Smooth muscle cell (in vitro differentiated cells): ENCODE data around the gene ST3GAL5. TPM values are rescaled to one million over a fixed set of nuclear protein-coding genes. Genes with fewer than 3 reads are reported as not detected.

Experiments used
- DNase-seq: peaks from one replicate; lab custom pipeline; 2025; ENCODE audit not compliant: unreplicated experiment; lab: John Stamatoyannopoulos, UW
- H2AFZ ChIP-seq: fragments of 200-600 bp; sonication (generic); 2 replicates; pipeline ENCODE4 v1.6.0; 2016; ENCODE audit warnings: antibody characterized with exemption, low read depth, mild to moderate bottlenecking
- H3F3A ChIP-seq: fragments of 200-600 bp; sonication (generic); 2 replicates; pipeline ENCODE4 v1.6.0; 2017; ENCODE audit warnings: antibody characterized with exemption, low read depth
- H3K27ac ChIP-seq: fragments of 200-600 bp; sonication (generic); 2 replicates; pipeline ENCODE4 v1.5.1; 2016; ENCODE audit warnings: low read depth, mild to moderate bottlenecking
- H3K27me3 ChIP-seq: fragments of 200-600 bp; sonication (generic); 2 replicates; pipeline ENCODE4 v1.6.1; 2016; ENCODE audit warnings: low read depth, mild to moderate bottlenecking
- H3K36me3 ChIP-seq: fragments of 200-600 bp; sonication (generic); 2 replicates; pipeline ENCODE4 v1.5.1; 2016; ENCODE audit warnings: low read depth
- H3K4me1 ChIP-seq: fragments of 200-600 bp; sonication (generic); 2 replicates; pipeline ENCODE4 v1.5.1; 2016; ENCODE audit warnings: low read depth
- H3K4me2 ChIP-seq: fragments of 200-600 bp; sonication (generic); 2 replicates; pipeline ENCODE4 v1.6.0; 2016; ENCODE audit warnings: mild to moderate bottlenecking
- H3K4me3 ChIP-seq: fragments of 200-600 bp; sonication (generic); 2 replicates; pipeline ENCODE4 v1.5.1; 2016; ENCODE audit warnings: mild to moderate bottlenecking
- H3K79me2 ChIP-seq: fragments of 200-600 bp; sonication (generic); 2 replicates; pipeline ENCODE4 v1.6.0; 2016; ENCODE audit warnings: low read depth, mild to moderate bottlenecking
- H3K9ac ChIP-seq: fragments of 200-600 bp; sonication (generic); 2 replicates; pipeline ENCODE4 v1.6.0; 2016; ENCODE audit warnings: low read depth
- H3K9me3 ChIP-seq: fragments of 200-600 bp; sonication (generic); replicated peaks from 2 replicates; pipeline ENCODE4 v1.5.1; 2016; ENCODE audit warnings: low read depth
- H4K20me1 ChIP-seq: fragments of 200-600 bp; sonication (generic); 2 replicates; pipeline ENCODE4 v1.6.0; 2016; ENCODE audit warnings: low read depth
- WGBS: methylation state at CpG from one replicate; pipeline ENCODE4 v1.1.7; 2016; ENCODE audit warnings: low lambda C conversion rate; 5-methylcytosine and 5-hydroxymethylcytosine counted together
- polyA plus RNA-seq: library from polyadenylated mRNA; unstranded; fragments of >200 nt; fragmentation: Nextera tagmentation; extraction: Ambion mirVana; gene quantifications from 2 replicates; pipeline ENCODE4 v1.2.1, GENCODE V29; 2016
- total RNA-seq: library from RNA; depleted of rRNA; stranded (reverse); fragments of >200 nt; gene quantifications from 2 replicates; pipeline ENCODE4 v1.2.3, GENCODE V29; 2014
- TF ChIP-seq, protein P1 (sequence below): fragments of 200-600 bp; sonication (generic); IDR thresholded peaks from 2 replicates; pipeline ENCODE4 v1.5.1; 2017; ENCODE audit warnings: borderline replicate concordance, mild to moderate bottlenecking, antibody characterized with exemption; ENCODE audit not compliant: insufficient read depth, poor library complexity, severe bottlenecking

Gene ST3GAL5
- total and polyA plus RNA-seq, 2 experiments from 2014 or later, result 10.9 to 26.4 TPM

DNA sequence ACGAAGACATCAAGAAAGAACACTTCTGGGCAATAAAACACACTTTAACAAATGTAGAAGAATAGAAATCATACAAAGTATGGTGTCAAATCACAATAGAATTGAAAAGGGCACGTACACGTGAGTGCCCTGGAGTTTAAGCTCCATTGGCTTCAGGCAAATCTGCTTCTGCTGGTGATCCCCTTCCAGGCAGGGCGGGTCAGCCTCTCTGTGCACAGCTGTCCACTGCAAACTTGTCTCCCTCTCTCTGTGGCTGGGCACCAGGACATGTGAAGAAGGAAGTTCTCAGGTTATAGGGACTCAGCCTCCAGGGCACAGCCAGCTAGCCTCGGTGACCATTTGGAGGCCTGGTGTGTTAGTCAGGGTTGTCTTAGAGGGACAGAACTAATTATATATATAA, 66.0 kb downstream of the ST3GAL5 start:
- 84% methylated on average over 5 of the region's 5 CpGs for WGBS
- Histone ChIP-seq H3K36me3 (no peaks in the 10 kb centered on the region), H3K4me3 (no peak overlapping the region), H3K9me3 (no peaks in the 10 kb centered on the region), H3K4me2 (no peak overlapping the region), H3K4me1 (no peaks in the 10 kb centered on the region), H3K27ac (no peak overlapping the region), H3K9ac (no peak overlapping the region), H4K20me1 (no peaks in the 10 kb centered on the region), H3K79me2 (no peaks in the 10 kb centered on the region), H2AFZ (no peak overlapping the region), H3F3A (no peaks in the 10 kb centered on the region), H3K27me3 (peaks cover 38% of the 10 kb centered on the region)
- no peak for DNase-seq
- TF ChIP-seq, protein P1, sequence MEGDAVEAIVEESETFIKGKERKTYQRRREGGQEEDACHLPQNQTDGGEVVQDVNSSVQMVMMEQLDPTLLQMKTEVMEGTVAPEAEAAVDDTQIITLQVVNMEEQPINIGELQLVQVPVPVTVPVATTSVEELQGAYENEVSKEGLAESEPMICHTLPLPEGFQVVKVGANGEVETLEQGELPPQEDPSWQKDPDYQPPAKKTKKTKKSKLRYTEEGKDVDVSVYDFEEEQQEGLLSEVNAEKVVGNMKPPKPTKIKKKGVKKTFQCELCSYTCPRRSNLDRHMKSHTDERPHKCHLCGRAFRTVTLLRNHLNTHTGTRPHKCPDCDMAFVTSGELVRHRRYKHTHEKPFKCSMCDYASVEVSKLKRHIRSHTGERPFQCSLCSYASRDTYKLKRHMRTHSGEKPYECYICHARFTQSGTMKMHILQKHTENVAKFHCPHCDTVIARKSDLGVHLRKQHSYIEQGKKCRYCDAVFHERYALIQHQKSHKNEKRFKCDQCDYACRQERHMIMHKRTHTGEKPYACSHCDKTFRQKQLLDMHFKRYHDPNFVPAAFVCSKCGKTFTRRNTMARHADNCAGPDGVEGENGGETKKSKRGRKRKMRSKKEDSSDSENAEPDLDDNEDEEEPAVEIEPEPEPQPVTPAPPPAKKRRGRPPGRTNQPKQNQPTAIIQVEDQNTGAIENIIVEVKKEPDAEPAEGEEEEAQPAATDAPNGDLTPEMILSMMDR, result no peak

DNA sequence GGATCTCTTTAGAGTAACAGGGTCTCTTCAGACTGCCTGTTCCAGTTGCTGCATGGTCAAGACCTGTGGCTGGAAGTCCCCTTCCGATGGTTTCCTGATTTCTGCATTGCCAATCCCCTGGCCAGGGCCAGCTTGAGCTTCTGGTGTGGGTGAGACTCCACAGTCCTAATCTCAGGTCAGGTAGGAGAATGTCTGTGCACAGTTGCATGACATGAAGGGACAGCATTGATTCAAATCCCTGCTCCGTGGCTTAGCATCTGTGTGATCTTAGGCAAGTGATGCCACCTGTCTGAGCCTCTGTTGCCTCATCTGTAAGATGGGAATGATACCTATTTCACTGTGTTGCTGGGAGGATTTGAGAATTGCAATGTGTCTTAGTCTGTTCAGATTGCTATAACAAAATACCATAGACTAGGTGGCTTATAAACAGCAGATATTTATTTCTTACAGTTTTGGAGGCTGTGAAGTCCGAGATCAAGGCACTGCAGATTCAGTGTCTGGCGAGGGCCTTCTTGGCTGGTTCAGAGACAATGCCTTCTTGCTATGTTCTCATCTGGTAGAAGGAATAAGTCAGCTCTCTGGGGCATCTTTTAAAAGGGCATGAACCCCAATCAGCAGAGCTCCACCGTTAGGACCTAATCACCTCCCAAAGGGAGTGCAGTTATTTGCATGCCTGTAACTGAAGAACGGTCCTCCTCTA, 68.8 kb downstream of the ST3GAL5 start:
- H4K20me1 ChIP-seq, result no peaks in the 10 kb centered on the region
- TF ChIP-seq, protein P1, result no peak

DNA sequence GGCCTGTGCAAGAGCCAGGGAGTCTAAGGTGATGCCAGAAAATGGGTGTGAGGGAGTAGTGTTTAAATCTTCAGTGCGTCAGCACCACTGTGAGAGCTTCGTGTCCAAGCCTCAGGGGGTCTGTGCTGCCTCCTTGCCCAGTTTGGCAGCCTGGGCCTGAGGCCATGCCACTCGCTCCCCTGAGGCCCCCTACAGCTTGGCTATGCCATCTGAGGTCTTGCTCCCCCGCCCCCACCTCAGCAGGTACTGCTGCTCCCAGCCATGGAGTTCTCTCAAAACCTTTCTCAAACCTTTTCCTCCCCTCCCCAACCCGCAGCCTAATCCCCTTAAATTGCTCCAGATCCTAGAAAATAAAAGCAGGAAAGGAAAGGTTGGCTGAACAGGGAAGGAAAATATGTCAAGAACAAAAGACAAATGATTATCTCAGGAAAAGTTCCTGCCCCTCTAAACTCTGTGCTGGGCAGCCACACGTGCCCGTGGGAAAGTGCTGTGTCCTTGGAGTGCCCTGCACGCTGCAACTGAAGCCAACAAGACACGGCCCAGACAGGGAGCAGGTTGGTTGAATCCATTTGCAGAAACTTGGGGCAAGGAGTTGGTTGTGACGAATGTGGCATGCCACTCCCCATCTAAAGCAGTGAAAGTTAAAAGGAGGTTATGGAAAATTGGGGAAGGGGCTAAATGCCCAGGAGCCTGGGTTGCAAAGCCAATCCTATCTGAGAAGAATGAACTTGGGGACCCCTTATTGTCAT, 73.8 kb downstream of the ST3GAL5 start:
- H3K36me3 ChIP-seq, result no peaks in the 10 kb centered on the region
- 78% methylated on average over 10 of the region's 10 CpGs for whole genome bisulfite sequencing
- H3K4me1 ChIP-seq, result no peaks in the 10 kb centered on the region
- no peak overlapping the region for H2AFZ ChIP-seq
- no peak overlapping the region for H3K27ac ChIP-seq
- DNase-seq, result no peak
- H3K79me2 ChIP-seq, result no peaks in the 10 kb centered on the region
- H3K9ac ChIP-seq, result no peak overlapping the region
- H3K9me3 ChIP-seq, result no peaks in the 10 kb centered on the region
- no peaks in the 10 kb centered on the region for H4K20me1 ChIP-seq
- TF ChIP-seq, protein P1, result no peak
- H3F3A ChIP-seq, result peaks cover 6% of the 10 kb centered on the region
- no peak overlapping the region for H3K4me2 ChIP-seq
- peaks cover 13% of the 10 kb centered on the region for H3K27me3 ChIP-seq
- H3K4me3 ChIP-seq, result no peak overlapping the region

More for the DNA sequence above, 68.8 kb downstream of the ST3GAL5 start:
- Histone ChIP-seq H3K79me2 (no peaks in the 10 kb centered on the region), H3F3A (no peaks in the 10 kb centered on the region), H3K4me3 (no peak overlapping the region), H3K4me1 (no peaks in the 10 kb centered on the region), H3K27me3 (peaks cover 37% of the 10 kb centered on the region), H3K4me2 (no peak overlapping the region), H3K27ac (no peak overlapping the region), H2AFZ (no peak overlapping the region), H3K36me3 (no peaks in the 10 kb centered on the region), H3K9me3 (no peaks in the 10 kb centered on the region), H3K9ac (no peak overlapping the region)
- no peak for DNase-seq
- whole genome bisulfite sequencing, result 75% methylated on average over 6 of the region's 6 CpGs
